H1 (cell line): ENCODE results near the gene CHRNA5. TPM values are rescaled to one million over a fixed set of nuclear protein-coding genes. Genes with fewer than 3 reads are reported as not detected.

ENCODE experiments used
- CTCF ChIA-PET: fragments of 300-600 bp; sonication (Branson Sonifier 250); formaldehyde crosslinking; loops from one replicate; lab custom pipeline; 2021; ENCODE audit not compliant: partially characterized antibody; lab: Charles Lee
- POLR2A ChIA-PET: fragments of 300-600 bp; sonication (Branson Sonifier 250); formaldehyde crosslinking; loops from one replicate; lab custom pipeline; 2021; ENCODE audit warnings: inconsistent platforms; ENCODE audit not compliant: partially characterized antibody; lab: Charles Lee
- DNase-seq, 2 experiments: peaks; one replicate each; pipeline versions ENCODE4 v3.0.0 to v3.0.0-alpha.2; 2010 to 2022; ENCODE audit warnings: low spot score in 2 of 2, low read depth in 1 of 2, mixed read lengths in 1 of 2
- FAIRE-seq: peaks from 2 replicates; lab custom pipeline; 2011; peaks lifted over from hg19 to GRCh38; lab: Jason Lieb, UNC
- H2AFZ ChIP-seq: 2 replicates; pipeline ENCODE4 v1.8.1; 2012; ENCODE audit warnings: low read length, inconsistent platforms
- H2AK5ac ChIP-seq: 2 replicates; pipeline ENCODE4 v1.6.1; 2013; ENCODE audit warnings: low read depth, low read length
- H2BK120ac ChIP-seq: replicated peaks from 2 replicates; pipeline ENCODE3; 2013; ENCODE audit warnings: low read depth, low read length, inconsistent platforms
- H2BK12ac ChIP-seq: 2 replicates; pipeline ENCODE4 v1.6.1; 2013; ENCODE audit warnings: low read depth, low read length
- H2BK15ac ChIP-seq: 2 replicates; pipeline ENCODE4 v1.6.1; 2013; ENCODE audit warnings: low read length
- H2BK20ac ChIP-seq: 2 replicates; pipeline ENCODE4 v1.6.1; 2013; ENCODE audit warnings: low read length
- H2BK5ac ChIP-seq: 2 replicates; pipeline ENCODE4 v1.6.1; 2013; ENCODE audit warnings: low read depth, low read length
- H3K14ac ChIP-seq: 2 replicates; pipeline ENCODE4 v1.6.1; 2013; ENCODE audit warnings: inconsistent platforms; ENCODE audit not compliant: insufficient read length
- H3K18ac ChIP-seq: 2 replicates; pipeline ENCODE4 v1.6.1; 2013; ENCODE audit warnings: low read length; ENCODE audit errors: extremely low read depth
- H3K23ac ChIP-seq: 2 replicates; pipeline ENCODE4 v1.6.1; 2013; ENCODE audit warnings: inconsistent platforms; ENCODE audit not compliant: insufficient read length
- H3K23me2 ChIP-seq: 2 replicates; pipeline ENCODE4 v1.6.1; 2013; ENCODE audit warnings: low read depth, low read length
- H3K27ac ChIP-seq: 2 replicates; pipeline ENCODE4 v1.6.1; 2011; ENCODE audit warnings: low read depth, low read length, inconsistent platforms
- H3K27me3 ChIP-seq, 4 experiments: replicated peaks in 1 of 4; 1 replicate in 1 of 4; 2 replicates in 3 of 4; pipeline versions ENCODE4 v1.6.1 to v1.8.1; 2011 to 2013; ENCODE audit warnings: low read length in 3 of 4, mild to moderate bottlenecking in 3 of 4, inconsistent platforms in 2 of 4, mixed read lengths in 2 of 4, moderate library complexity in 1 of 4; ENCODE audit not compliant: control insufficient read depth in 3 of 4, insufficient read depth in 3 of 4; ENCODE audit errors: extremely low read depth in 1 of 4
- H3K36me3 ChIP-seq, 4 experiments: 2 replicates each; pipeline versions ENCODE4 v1.6.1 to v1.8.1; 2011 to 2013; ENCODE audit warnings: mild to moderate bottlenecking in 4 of 4, low read length in 3 of 4, moderate library complexity in 2 of 4, control low read depth in 1 of 4, inconsistent platforms in 1 of 4; ENCODE audit not compliant: insufficient read depth in 4 of 4, control insufficient read depth in 2 of 4
- H3K4ac ChIP-seq: replicated peaks from 2 replicates; pipeline ENCODE3; 2013; ENCODE audit warnings: low read length, low read depth, mixed read lengths, inconsistent platforms; ENCODE audit not compliant: insufficient read length
- H3K4me1 ChIP-seq, 4 experiments: replicated peaks in 1 of 4; 1 replicate in 1 of 4; 2 replicates in 3 of 4; pipeline versions ENCODE4 v1.6.1 to v1.8.1; 2011 to 2013; ENCODE audit warnings: low read length in 3 of 4, inconsistent platforms in 2 of 4, mixed read lengths in 1 of 4; ENCODE audit not compliant: insufficient read depth in 4 of 4, control insufficient read depth in 3 of 4
- H3K4me2 ChIP-seq, 2 experiments: 2 replicates each; pipeline versions ENCODE4 v1.6.1 to v1.8.1; 2011 to 2013; ENCODE audit warnings: low read depth in 2 of 2, low read length in 2 of 2, control low read depth in 1 of 2, inconsistent platforms in 1 of 2, mild to moderate bottlenecking in 1 of 2; ENCODE audit not compliant: insufficient read depth in 1 of 2
- H3K4me3 ChIP-seq, 4 experiments: fragments of 200-600, 300-600 bp in 1 of 4; sonication (generic), shearing (Covaris generic), sonication (Bioruptor Twin) in 1 of 4; 2 replicates each; pipeline versions ENCODE4 v1.5.1 to v1.8.1; 2011 to 2016; ENCODE audit warnings: low read length in 4 of 4, low read depth in 3 of 4, control low read depth in 2 of 4, inconsistent platforms in 2 of 4, mild to moderate bottlenecking in 2 of 4, mixed read lengths in 1 of 4, moderate library complexity in 1 of 4; ENCODE audit not compliant: insufficient read depth in 2 of 4; ENCODE audit errors: extremely low read depth in 1 of 4
- H3K56ac ChIP-seq: replicated peaks from 2 replicates; pipeline ENCODE3; 2013; ENCODE audit warnings: low read depth, mild to moderate bottlenecking, mixed read lengths, low read length, inconsistent platforms; ENCODE audit not compliant: insufficient read length
- H3K79me1 ChIP-seq: 2 replicates; pipeline ENCODE4 v1.6.1; 2013; ENCODE audit warnings: low read depth, low read length, control low read depth
- H3K79me2 ChIP-seq, 2 experiments: 2 replicates each; pipeline versions ENCODE4 v1.6.1 to v1.8.1; 2012 to 2013; ENCODE audit warnings: low read length in 2 of 2, mild to moderate bottlenecking in 2 of 2, inconsistent platforms in 1 of 2; ENCODE audit not compliant: insufficient read depth in 2 of 2, control insufficient read depth in 1 of 2
- H3K9ac ChIP-seq, 4 experiments: replicated peaks in 1 of 4; 1 replicate in 1 of 4; 2 replicates in 3 of 4; pipeline versions ENCODE4 v1.6.1 to v1.8.1; 2011 to 2013; ENCODE audit warnings: low read depth in 3 of 4, low read length in 3 of 4, control low read depth in 2 of 4, mild to moderate bottlenecking in 2 of 4, moderate library complexity in 2 of 4, inconsistent platforms in 1 of 4; ENCODE audit errors: extremely low read depth in 1 of 4
- H3K9me3 ChIP-seq, 2 experiments: 2 replicates each; pipeline versions ENCODE4 v1.6.1 to v1.8.1; 2012 to 2013; ENCODE audit warnings: mild to moderate bottlenecking in 2 of 2, moderate library complexity in 2 of 2, control low read depth in 1 of 2, inconsistent platforms in 1 of 2, low read depth in 1 of 2, low read length in 1 of 2, mixed read lengths in 1 of 2; ENCODE audit not compliant: insufficient read depth in 2 of 2
- H4K20me1 ChIP-seq, 2 experiments: replicated peaks in 1 of 2; 2 replicates each; pipeline versions ENCODE3 to v1.8.1; 2011 to 2013; ENCODE audit warnings: inconsistent platforms in 2 of 2, low read length in 2 of 2, mild to moderate bottlenecking in 1 of 2; ENCODE audit not compliant: insufficient read depth in 2 of 2, control insufficient read depth in 1 of 2
- H4K5ac ChIP-seq: 2 replicates; pipeline ENCODE4 v1.6.1; 2013; ENCODE audit warnings: low read length, low read depth, mixed read lengths, inconsistent platforms; ENCODE audit not compliant: insufficient read length
- H4K8ac ChIP-seq: 2 replicates; pipeline ENCODE4 v1.8.0; 2013; ENCODE audit warnings: mild to moderate bottlenecking, moderate library complexity, low read length, inconsistent platforms; ENCODE audit not compliant: insufficient read depth; ENCODE audit errors: extremely low read depth
- H4K91ac ChIP-seq: replicated peaks from 2 replicates; pipeline ENCODE3; 2013; ENCODE audit warnings: low read length, mixed read lengths, inconsistent platforms; ENCODE audit not compliant: insufficient read length
- BRCA1 ChIP-seq: IDR thresholded peaks from 2 replicates; pipeline ENCODE4 v1.6.1; 2012; ENCODE audit warnings: low read depth, low read length, improper control_type of control experiment
- E2F6 ChIP-seq: IDR thresholded peaks from 2 replicates; pipeline ENCODE4 v1.6.1; 2012; ENCODE audit warnings: inconsistent platforms
- EGR1 ChIP-seq: IDR thresholded peaks from 2 replicates; pipeline ENCODE4 v1.6.1; 2011; ENCODE audit warnings: low read depth, low read length, borderline replicate concordance
- JUN ChIP-seq: IDR thresholded peaks from 2 replicates; pipeline ENCODE4 v1.6.1; 2011; ENCODE audit warnings: low read depth, mild to moderate bottlenecking, improper control_type of control experiment, low read length
- POU5F1 ChIP-seq: IDR thresholded peaks from 2 replicates; pipeline ENCODE4 v1.6.1; 2011; ENCODE audit warnings: low read depth, mild to moderate bottlenecking, low read length, moderate library complexity
- SIRT6 ChIP-seq: IDR thresholded peaks from one replicate; pipeline ENCODE4 v1.7.1; 2012; ENCODE audit warnings: low read length, inconsistent platforms
- TAF1 ChIP-seq: IDR thresholded peaks from 2 replicates; pipeline ENCODE4 v1.6.1; 2011; ENCODE audit warnings: mild to moderate bottlenecking, low read depth, low read length
- TCF12 ChIP-seq: IDR thresholded peaks from 2 replicates; pipeline ENCODE4 v1.6.1; 2011; ENCODE audit warnings: low read depth, mild to moderate bottlenecking, low read length
- WGBS, 2 experiments: shearing (Covaris generic) in 1 of 2; methylation state at CpG; one replicate each; pipeline versions ENCODE4 v1.1.6 to v1.1.7; 2013 to 2015; ENCODE audit warnings: low lambda C conversion rate in 2 of 2, mixed read lengths in 2 of 2, inconsistent platforms in 1 of 2, low coverage in 1 of 2, missing lambda C conversion rate in 1 of 2; ENCODE audit not compliant: insufficient replicate concordance in 2 of 2, insufficient coverage in 1 of 2, insufficient read length in 1 of 2; ENCODE audit errors: extremely low coverage in 1 of 2, missing lambda C conversion rate in 1 of 2; 5-methylcytosine and 5-hydroxymethylcytosine counted together
- polyA plus RNA-seq, 7 experiments: library from polyadenylated mRNA; depleted of rRNA in 3 of 7; stranded (reverse) in 5 of 7; unstranded in 2 of 7; fragments of >200 nt in 5 of 7; fragments of 200-250 nt in 2 of 7; gene quantifications; 1 replicate in 5 of 7; 2 replicates in 1 of 7; 4 replicates in 1 of 7; pipeline versions ENCODE4 v1.2.1 to v1.2.3, GENCODE V29; 2011 to 2013; ENCODE audit warnings: missing spikeins in 2 of 7, mixed read lengths in 2 of 7
- total RNA-seq: library from RNA; stranded (reverse); fragmentation: NEBNext Ultra II Directional; extraction: Animal tissue kit (Norgen Biotek cat#: 25700); gene quantifications from 2 replicates; pipeline ENCODE4 v1.2.1, GENCODE V29; 2021
- TF ChIP-seq, protein P1 (sequence below): IDR thresholded peaks from 2 replicates; pipeline ENCODE4 v1.6.1; 2011; ENCODE audit warnings: low read depth, mild to moderate bottlenecking, low read length; ENCODE audit not compliant: insufficient read depth
- TF ChIP-seq, protein P2 (sequence below): IDR thresholded peaks from 2 replicates; pipeline ENCODE4 v1.6.1; 2012; ENCODE audit warnings: low read length, inconsistent platforms

Gene CHRNA5
- total and polyA plus RNA-seq, 2 of the 8 experiments (the other 6 are each of a cell fraction or from before 2014, with no cell fraction given), result 13.5 to 31.4 TPM

DNA sequence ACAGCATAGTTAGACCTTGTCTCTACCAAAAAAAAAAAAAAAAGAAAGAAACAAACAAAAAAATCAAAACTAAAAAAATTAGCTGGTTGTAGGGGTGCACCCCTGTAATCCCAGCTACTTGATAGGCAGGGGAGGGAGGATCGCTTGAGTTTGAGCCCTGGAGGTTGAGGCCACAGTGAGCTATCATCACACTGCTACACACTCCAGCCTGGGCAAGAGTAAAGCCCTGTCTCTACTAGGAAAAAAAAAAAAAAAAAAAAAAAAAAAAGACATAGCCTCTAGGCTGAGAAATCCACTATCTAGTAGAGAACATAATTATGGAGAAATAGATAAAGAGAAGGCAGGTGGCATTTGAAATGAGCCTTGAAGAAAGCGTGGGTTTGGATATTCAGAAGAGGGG is 2.2 kb upstream of the CHRNA5 start:
- 83% methylated on average over 2 of the region's 2 CpGs; no CpG with 5 or more reads in 1 of the 2 experiments for WGBS, 2 experiments
- FAIRE-seq (no peak), DNase-seq (no peak)
- Histone ChIP-seq H3K4me1 (peaks cover 3 to 7% (median 4%) of the 10 kb centered on the region in 4 experiments; a peak in 6 of 7 replicates), H2AFZ (no peak overlapping the region), H3K14ac (no peak overlapping the region), H3K9me3 (no peaks in the 10 kb centered on the region), H3K23ac (no peak overlapping the region), H2BK5ac (no peak overlapping the region), H3K56ac (no peak overlapping the region), H3K79me2 (peaks cover 0 to 16% of the 10 kb centered on the region in 2 experiments; a peak in 2 of 4 replicates), H2BK15ac (no peak overlapping the region), H3K23me2 (peaks cover 5% of the 10 kb centered on the region; the same call in 1 of the 2 replicates), H3K4ac (no peak overlapping the region), H4K20me1 (no peaks in the 10 kb centered on the region), H2BK12ac (no peak overlapping the region), H2AK5ac (no peak overlapping the region), H3K9ac (no peak overlapping the region), H4K91ac (no peak overlapping the region), H2BK20ac (no peak overlapping the region), H3K18ac (no peak overlapping the region), H3K4me2 (no peak overlapping the region), H3K79me1 (no peaks in the 10 kb centered on the region), H4K5ac (no peak overlapping the region), H3K27me3 (no peaks in the 10 kb centered on the region), H3K36me3 (no peaks in the 10 kb centered on the region), H3K4me3 (no peak overlapping the region), H2BK120ac (no peak overlapping the region), H4K8ac (no peak overlapping the region), H3K27ac (no peak overlapping the region)
- CTCF ChIA-PET, result interaction anchor here (0.5 kb wide), 1 partner anchor 138 kb away, joined by 3 read pairs; no protein-coding TSS in a partner anchor
- POLR2A ChIA-PET, result no interaction called here
- TF ChIP-seq, protein P1, sequence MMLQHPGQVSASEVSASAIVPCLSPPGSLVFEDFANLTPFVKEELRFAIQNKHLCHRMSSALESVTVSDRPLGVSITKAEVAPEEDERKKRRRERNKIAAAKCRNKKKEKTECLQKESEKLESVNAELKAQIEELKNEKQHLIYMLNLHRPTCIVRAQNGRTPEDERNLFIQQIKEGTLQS, result no peak
- TF ChIP-seq POU5F1 (no peak), SIRT6 (no peak), E2F6 (no peak), TCF12 (no peak), TAF1 (no peak), EGR1 (no peak), BRCA1 (no peak), JUN (no peak)
- TF ChIP-seq, protein P2, sequence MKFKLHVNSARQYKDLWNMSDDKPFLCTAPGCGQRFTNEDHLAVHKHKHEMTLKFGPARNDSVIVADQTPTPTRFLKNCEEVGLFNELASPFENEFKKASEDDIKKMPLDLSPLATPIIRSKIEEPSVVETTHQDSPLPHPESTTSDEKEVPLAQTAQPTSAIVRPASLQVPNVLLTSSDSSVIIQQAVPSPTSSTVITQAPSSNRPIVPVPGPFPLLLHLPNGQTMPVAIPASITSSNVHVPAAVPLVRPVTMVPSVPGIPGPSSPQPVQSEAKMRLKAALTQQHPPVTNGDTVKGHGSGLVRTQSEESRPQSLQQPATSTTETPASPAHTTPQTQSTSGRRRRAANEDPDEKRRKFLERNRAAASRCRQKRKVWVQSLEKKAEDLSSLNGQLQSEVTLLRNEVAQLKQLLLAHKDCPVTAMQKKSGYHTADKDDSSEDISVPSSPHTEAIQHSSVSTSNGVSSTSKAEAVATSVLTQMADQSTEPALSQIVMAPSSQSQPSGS, result no peak
